GM12865 (cell line): Measurements from ENCODE around the gene BZW1.

Experiments
- DNase-seq: peaks from one replicate; pipeline ENCODE4 v3.0.0; 2010; ENCODE audit warnings: low read depth
- H3K4me3 ChIP-seq: 2 replicates; pipeline ENCODE4 v1.5.1; 2011; ENCODE audit warnings: mild to moderate bottlenecking, low read depth, low read length, control low read depth
- CTCF ChIP-seq: IDR thresholded peaks from 2 replicates; pipeline ENCODE4 v1.5.1; 2011; ENCODE audit warnings: low read length, control low read depth, low read depth, inconsistent platforms; ENCODE audit not compliant: insufficient read depth; ENCODE audit errors: missing control alignments

BZW1 gene

GRCh38 chr2:200788121-200788718 lies 23.5 kb upstream of the BZW1 start:
- no peak overlapping the region for H3K4me3 ChIP-seq
- TF ChIP-seq CTCF: no peak
- no peak for DNase-seq

GRCh38 chr2:200790185-200790584 lies 21.5 kb upstream of the BZW1 start:
- TF ChIP-seq CTCF: no peak
- H3K4me3 ChIP-seq: no peak overlapping the region
- no peak for DNase-seq

GRCh38 chr2:200791905-200792304 lies 19.8 kb upstream of the BZW1 start:
- H3K4me3 ChIP-seq: no peak overlapping the region
- DNase-seq: no peak
- no peak for TF ChIP-seq CTCF

- no peak for DNase-seq
- no peak overlapping the region for H3K4me3 ChIP-seq
- TF ChIP-seq CTCF: no peak
Measured at GRCh38 chr2:200794143-200794542, 17.6 kb upstream of the BZW1 start.

- no peak overlapping the region for H3K4me3 ChIP-seq
- TF ChIP-seq CTCF: no peak
- DNase-seq: no peak
Measured at GRCh38 chr2:200795028-200795440, 16.7 kb upstream of the BZW1 start.

- no peak for DNase-seq
- no peak overlapping the region for H3K4me3 ChIP-seq
- no peak for TF ChIP-seq CTCF
Measured at GRCh38 chr2:200796561-200796960, 15.1 kb upstream of the BZW1 start.

- no peak for DNase-seq
- H3K4me3 ChIP-seq: no peak overlapping the region
- TF ChIP-seq CTCF: no peak
Measured at GRCh38 chr2:200797242-200797770, 14.4 kb upstream of the BZW1 start.
